Smooth muscle cell (in vitro differentiated cells): ENCODE results near the gene IL1RL2. TPM values are rescaled to one million over a fixed set of nuclear protein-coding genes. Genes with fewer than 3 reads are reported as not detected.

Source experiments
- DNase-seq: peaks from one replicate; lab custom pipeline; 2025; ENCODE audit not compliant: unreplicated experiment; lab: John Stamatoyannopoulos, UW
- H2AFZ ChIP-seq: fragments of 200-600 bp; sonication (generic); 2 replicates; pipeline ENCODE4 v1.6.0; 2016; ENCODE audit warnings: antibody characterized with exemption, low read depth, mild to moderate bottlenecking
- H3F3A ChIP-seq: fragments of 200-600 bp; sonication (generic); 2 replicates; pipeline ENCODE4 v1.6.0; 2017; ENCODE audit warnings: antibody characterized with exemption, low read depth
- H3K27ac ChIP-seq: fragments of 200-600 bp; sonication (generic); 2 replicates; pipeline ENCODE4 v1.5.1; 2016; ENCODE audit warnings: low read depth, mild to moderate bottlenecking
- H3K27me3 ChIP-seq: fragments of 200-600 bp; sonication (generic); 2 replicates; pipeline ENCODE4 v1.6.1; 2016; ENCODE audit warnings: low read depth, mild to moderate bottlenecking
- H3K36me3 ChIP-seq: fragments of 200-600 bp; sonication (generic); 2 replicates; pipeline ENCODE4 v1.5.1; 2016; ENCODE audit warnings: low read depth
- H3K4me1 ChIP-seq: fragments of 200-600 bp; sonication (generic); 2 replicates; pipeline ENCODE4 v1.5.1; 2016; ENCODE audit warnings: low read depth
- H3K4me2 ChIP-seq: fragments of 200-600 bp; sonication (generic); 2 replicates; pipeline ENCODE4 v1.6.0; 2016; ENCODE audit warnings: mild to moderate bottlenecking
- H3K4me3 ChIP-seq: fragments of 200-600 bp; sonication (generic); 2 replicates; pipeline ENCODE4 v1.5.1; 2016; ENCODE audit warnings: mild to moderate bottlenecking
- H3K79me2 ChIP-seq: fragments of 200-600 bp; sonication (generic); 2 replicates; pipeline ENCODE4 v1.6.0; 2016; ENCODE audit warnings: low read depth, mild to moderate bottlenecking
- H3K9ac ChIP-seq: fragments of 200-600 bp; sonication (generic); 2 replicates; pipeline ENCODE4 v1.6.0; 2016; ENCODE audit warnings: low read depth
- H3K9me3 ChIP-seq: fragments of 200-600 bp; sonication (generic); replicated peaks from 2 replicates; pipeline ENCODE4 v1.5.1; 2016; ENCODE audit warnings: low read depth
- H4K20me1 ChIP-seq: fragments of 200-600 bp; sonication (generic); 2 replicates; pipeline ENCODE4 v1.6.0; 2016; ENCODE audit warnings: low read depth
- WGBS: methylation state at CpG from one replicate; pipeline ENCODE4 v1.1.7; 2016; ENCODE audit warnings: low lambda C conversion rate; 5-methylcytosine and 5-hydroxymethylcytosine counted together
- polyA plus RNA-seq: library from polyadenylated mRNA; unstranded; fragments of >200 nt; fragmentation: Nextera tagmentation; extraction: Ambion mirVana; gene quantifications from 2 replicates; pipeline ENCODE4 v1.2.1, GENCODE V29; 2016
- total RNA-seq: library from RNA; depleted of rRNA; stranded (reverse); fragments of >200 nt; gene quantifications from 2 replicates; pipeline ENCODE4 v1.2.3, GENCODE V29; 2014
- TF ChIP-seq, protein P1 (sequence below): fragments of 200-600 bp; sonication (generic); IDR thresholded peaks from 2 replicates; pipeline ENCODE4 v1.5.1; 2017; ENCODE audit warnings: borderline replicate concordance, mild to moderate bottlenecking, antibody characterized with exemption; ENCODE audit not compliant: insufficient read depth, poor library complexity, severe bottlenecking

The IL1RL2 gene
- total and polyA plus RNA-seq, 2 experiments from 2014 or later, result 0.10 to 0.13 TPM

DNA sequence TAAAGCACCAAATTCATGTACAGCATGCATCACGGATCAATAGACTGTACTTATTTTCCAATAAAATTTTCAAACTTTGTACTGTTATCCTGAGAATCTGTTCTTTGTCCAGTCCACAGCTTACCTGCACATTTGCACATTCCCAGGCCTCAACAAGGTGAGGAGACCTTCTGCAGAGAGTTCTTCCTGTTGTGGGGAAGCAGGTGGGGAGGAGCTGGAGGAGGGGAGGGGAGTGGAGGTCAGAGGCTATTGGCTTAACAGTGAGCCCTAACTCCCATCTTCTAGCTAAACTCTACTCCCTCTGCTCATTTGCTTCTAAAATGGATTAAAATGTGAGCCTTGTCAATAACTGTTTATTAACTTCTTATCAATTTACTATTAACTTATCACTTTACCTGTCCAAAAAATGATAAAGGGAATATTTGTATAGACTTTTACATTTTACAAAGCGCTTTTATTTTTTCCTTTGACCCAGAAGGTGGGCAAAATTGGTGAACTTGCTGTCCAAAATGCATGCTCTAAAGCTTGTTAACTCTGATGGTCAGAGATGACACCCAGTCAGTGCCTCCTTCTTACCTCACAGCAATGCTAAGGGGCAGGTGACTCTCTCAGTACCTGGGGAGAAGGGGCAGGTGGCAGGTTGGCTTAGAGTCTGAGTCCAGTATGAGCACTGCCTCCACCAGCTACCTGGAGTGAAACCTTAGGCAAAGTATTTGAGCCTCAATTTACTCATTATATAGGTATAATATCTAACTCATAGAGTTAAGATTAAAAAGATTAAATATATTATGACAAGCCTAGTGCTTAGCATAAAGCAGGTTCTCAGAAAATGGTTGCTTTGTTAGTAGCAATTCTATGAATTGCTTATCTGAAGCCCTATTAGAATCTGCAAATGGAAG is 6.8 kb upstream of the IL1RL2 start:
- no peaks in the 10 kb centered on the region for H3K27me3 ChIP-seq
- H3K4me1 ChIP-seq, result no peaks in the 10 kb centered on the region
- H3K9me3 ChIP-seq, result no peaks in the 10 kb centered on the region
- H3K9ac ChIP-seq, result no peak overlapping the region
- peaks cover 3% of the 10 kb centered on the region for H3F3A ChIP-seq
- peaks cover 5% of the 10 kb centered on the region for H3K36me3 ChIP-seq
- no peak overlapping the region for H2AFZ ChIP-seq
- no peaks in the 10 kb centered on the region for H4K20me1 ChIP-seq
- no peak overlapping the region for H3K27ac ChIP-seq
- H3K4me2 ChIP-seq, result no peak overlapping the region
- DNase-seq, result no peak
- no peak overlapping the region for H3K4me3 ChIP-seq
- WGBS, result 97% methylated on average over 2 of the region's 2 CpGs
- no peaks in the 10 kb centered on the region for H3K79me2 ChIP-seq
- TF ChIP-seq, protein P1, sequence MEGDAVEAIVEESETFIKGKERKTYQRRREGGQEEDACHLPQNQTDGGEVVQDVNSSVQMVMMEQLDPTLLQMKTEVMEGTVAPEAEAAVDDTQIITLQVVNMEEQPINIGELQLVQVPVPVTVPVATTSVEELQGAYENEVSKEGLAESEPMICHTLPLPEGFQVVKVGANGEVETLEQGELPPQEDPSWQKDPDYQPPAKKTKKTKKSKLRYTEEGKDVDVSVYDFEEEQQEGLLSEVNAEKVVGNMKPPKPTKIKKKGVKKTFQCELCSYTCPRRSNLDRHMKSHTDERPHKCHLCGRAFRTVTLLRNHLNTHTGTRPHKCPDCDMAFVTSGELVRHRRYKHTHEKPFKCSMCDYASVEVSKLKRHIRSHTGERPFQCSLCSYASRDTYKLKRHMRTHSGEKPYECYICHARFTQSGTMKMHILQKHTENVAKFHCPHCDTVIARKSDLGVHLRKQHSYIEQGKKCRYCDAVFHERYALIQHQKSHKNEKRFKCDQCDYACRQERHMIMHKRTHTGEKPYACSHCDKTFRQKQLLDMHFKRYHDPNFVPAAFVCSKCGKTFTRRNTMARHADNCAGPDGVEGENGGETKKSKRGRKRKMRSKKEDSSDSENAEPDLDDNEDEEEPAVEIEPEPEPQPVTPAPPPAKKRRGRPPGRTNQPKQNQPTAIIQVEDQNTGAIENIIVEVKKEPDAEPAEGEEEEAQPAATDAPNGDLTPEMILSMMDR, result no peak

DNA sequence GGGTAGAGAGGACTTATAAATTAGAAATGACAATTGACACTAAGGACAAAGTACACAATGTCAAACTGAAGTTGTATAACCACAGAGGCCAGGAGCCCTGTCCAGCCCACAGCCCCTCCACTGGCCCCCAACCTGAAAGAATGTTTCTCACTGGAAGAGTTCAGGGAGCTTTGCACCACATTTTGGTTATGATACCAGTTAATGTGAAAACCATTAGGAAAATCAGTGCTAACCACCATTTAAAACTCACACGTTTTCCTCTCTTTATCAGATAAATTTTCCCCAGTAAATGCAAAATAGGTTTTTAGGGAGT is 6.2 kb upstream of the IL1RL2 start:
- WGBS, result 38% methylated on average over 1 of the region's 1 CpG
- Histone ChIP-seq H3K4me2 (no peak overlapping the region), H3F3A (peaks cover 3% of the 10 kb centered on the region), H4K20me1 (no peaks in the 10 kb centered on the region), H3K4me1 (no peaks in the 10 kb centered on the region), H2AFZ (no peak overlapping the region), H3K27ac (peak overlapping the region; percentile 37), H3K27me3 (no peaks in the 10 kb centered on the region), H3K9me3 (no peaks in the 10 kb centered on the region), H3K9ac (no peak overlapping the region), H3K79me2 (no peaks in the 10 kb centered on the region), H3K4me3 (no peak overlapping the region), H3K36me3 (peaks cover 5% of the 10 kb centered on the region)
- TF ChIP-seq, protein P1, result no peak
- DNase-seq, result no peak

DNA sequence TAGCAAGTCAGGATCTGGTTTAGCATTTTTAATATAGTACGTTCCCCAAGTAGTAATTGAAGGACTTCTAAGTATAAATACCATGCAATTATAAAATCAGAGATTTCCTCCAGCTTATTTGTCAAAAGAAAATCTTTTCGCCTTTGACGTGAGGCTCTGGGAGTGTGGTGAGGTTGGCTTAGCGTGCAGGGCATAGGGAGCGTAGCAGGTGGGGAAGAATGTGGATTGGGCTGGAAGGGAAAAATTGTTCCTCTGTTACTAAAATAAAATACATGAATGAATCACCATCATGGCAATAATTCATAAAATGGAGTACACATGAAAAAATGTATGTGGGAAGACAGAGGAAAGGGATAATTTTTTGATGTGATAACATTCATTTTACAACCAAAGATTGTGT is 5.4 kb upstream of the IL1RL2 start:
- Histone ChIP-seq H3K27ac (peak overlapping the region; percentile 37), H3K4me1 (no peaks in the 10 kb centered on the region), H3K27me3 (no peaks in the 10 kb centered on the region), H3K4me2 (no peak overlapping the region), H3F3A (peaks cover 3% of the 10 kb centered on the region), H3K79me2 (no peaks in the 10 kb centered on the region), H3K9ac (no peak overlapping the region), H3K4me3 (no peak overlapping the region), H2AFZ (no peak overlapping the region), H3K36me3 (peaks cover 3% of the 10 kb centered on the region), H3K9me3 (no peaks in the 10 kb centered on the region), H4K20me1 (no peaks in the 10 kb centered on the region)
- TF ChIP-seq, protein P1, result no peak
- DNase-seq, result no peak
- 83% methylated on average over 5 of the region's 5 CpGs for WGBS
